Activated CD4-positive, alpha-beta T cell treated with anti-CD3 and anti-CD28 coated beads for 1 hour (primary cell): ENCODE data around the gene CENPP.

Experiments used
- DNase-seq: peaks from one replicate; pipeline ENCODE4 v3.0.0-alpha.2; 2020

Gene CENPP

GRCh38 chr9:92315456-92315855 is 10.3 kb upstream of the CENPP start:
- no peak for DNase-seq

GRCh38 chr9:92324431-92324830 is 1.3 kb upstream of the CENPP start:
- no peak for DNase-seq

- DNase-seq: no peak
Observed at GRCh38 chr9:92324889-92325268, 874 bp upstream of the CENPP start.

- DNase-seq: no peak
Observed at GRCh38 chr9:92325991-92326500, 293 bp downstream of the CENPP start.

GRCh38 chr9:92327283-92327850 is 1.6 kb downstream of the CENPP start:
- no peak for DNase-seq

GRCh38 chr9:92328225-92328624 is 2.5 kb downstream of the CENPP start:
- no peak for DNase-seq

DNA sequence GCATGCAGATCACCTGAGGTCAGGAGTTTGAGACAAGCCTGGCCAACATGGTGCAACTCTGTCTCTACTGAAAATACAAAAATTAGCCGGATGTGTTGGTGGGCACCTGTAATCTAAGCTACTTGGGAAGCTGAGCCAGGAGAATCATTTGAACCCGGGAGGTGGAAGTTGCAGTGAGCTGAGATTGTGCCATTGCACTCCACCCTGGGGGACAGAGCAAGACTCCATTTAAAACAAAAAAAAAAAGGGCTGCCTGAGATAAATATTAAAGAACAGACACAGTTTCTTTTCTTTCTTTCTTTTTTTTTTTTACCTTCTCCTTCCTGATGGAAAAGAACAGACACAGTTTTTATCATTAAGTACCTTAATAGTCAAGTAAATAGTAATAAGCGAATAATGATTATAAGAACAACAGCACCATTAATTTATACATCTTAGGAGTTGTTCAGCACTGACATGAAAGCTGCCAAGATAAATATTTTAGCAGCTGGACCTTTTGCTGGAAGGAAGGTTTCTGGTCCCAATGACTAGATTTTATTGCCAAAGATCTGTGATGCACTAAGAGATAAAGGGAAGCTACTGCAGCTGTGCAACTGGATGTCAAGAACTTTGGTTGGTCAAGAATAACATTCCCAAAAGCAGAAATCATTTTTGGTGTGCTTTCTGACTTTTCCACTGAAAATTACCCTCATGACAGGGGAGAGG is 7.0 kb downstream of the CENPP start:
- no peak for DNase-seq

DNA sequence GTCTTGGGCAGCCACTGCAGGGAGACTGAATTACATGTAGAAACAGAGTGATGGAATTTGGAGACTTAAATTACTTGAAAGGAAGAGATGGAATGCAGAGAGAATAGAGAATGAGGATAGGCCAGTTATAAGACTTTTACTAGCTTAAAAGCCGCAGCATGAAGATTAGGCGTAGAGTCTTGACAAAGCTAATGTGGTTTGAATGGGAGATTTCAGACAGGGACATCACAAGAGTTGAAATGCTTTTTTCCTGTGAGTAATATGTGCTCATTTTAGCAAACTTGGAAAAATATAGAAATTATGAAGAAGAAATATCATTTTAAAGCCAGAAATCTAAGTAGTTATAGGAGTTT is 7.5 kb downstream of the CENPP start:
- DNase-seq: no peak

DNA sequence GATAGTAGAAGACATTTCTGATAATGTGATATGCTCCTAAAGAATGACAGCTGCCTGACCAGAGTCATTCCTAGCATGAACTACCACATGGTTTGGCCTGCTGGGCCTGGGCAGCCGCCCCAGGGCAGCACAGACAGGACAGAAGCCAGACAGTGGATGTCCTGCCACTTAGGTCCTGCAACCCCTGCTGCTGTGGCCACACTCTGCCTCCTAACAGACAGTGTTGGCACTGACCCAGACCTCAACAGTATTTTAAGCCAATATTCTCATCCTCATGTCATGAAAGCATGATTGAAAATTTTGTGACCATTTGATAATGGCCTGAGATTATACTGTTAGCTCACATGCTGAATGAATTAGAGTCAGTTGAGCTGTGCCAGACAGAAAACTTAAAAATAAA is 15.8 kb downstream of the CENPP start:
- DNase-seq: no peak

GRCh38 chr9:92342825-92343488 is 17.2 kb downstream of the CENPP start:
- no peak for DNase-seq

DNA sequence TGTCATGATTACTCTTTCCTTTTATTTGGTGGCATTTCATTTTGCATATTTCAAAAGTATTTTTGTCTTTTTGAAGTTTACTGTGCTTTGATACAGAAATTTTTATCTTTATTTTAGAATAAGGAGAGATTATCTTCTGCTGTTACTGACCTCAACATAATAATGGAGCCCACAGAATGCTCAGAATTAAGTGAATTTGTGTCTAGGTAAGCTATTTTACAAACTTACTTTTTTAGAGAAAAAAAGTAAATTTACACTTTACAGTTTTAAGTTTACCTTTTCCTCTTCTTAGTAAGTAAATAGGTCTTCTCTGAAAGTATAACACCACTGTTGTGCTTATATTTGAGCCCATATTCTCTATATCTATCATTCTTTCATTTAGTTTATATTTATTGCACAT is 19.8 kb downstream of the CENPP start:
- no peak for DNase-seq

- no peak for DNase-seq
Observed at GRCh38 chr9:92349771-92350739, 24.3 kb downstream of the CENPP start.

DNA sequence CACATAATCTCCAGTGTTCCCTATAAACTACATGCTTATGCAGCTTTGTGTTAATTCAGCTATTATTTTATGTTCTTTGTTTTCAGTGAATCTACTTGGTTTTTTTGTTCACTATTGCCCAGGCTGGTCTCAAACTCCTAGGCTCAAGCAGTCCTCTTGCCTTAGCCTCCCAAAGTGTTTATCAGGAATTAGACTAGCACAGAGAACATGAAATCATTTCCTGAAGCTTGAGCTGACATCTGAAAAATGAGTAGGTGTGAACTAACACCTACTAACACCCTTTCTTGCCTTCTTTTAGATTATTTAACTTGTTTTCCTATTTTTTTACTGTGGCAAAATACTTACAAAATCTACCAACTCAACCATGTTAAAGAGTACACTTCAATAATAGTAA is 25.0 kb downstream of the CENPP start:
- DNase-seq: no peak

DNA sequence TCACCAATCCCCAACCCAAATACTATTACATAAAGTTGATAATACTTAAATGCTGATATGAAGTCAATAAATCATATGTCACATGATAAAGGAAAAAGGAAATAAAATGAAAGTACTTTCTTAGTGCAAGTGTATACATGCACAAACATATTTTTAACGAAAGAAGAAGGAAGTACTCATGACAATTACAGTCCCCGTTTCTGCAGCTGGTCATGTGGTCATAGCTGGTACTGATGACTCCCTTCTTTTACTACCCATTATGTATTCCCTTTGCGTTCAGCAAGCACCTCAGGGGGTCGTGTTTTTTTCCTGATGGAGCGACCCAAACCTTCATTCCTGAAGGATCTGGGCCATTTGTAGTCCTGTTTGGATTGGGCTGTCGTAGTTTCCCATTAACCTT is 27.3 kb downstream of the CENPP start:
- DNase-seq: no peak

- no peak for DNase-seq
Observed at GRCh38 chr9:92359394-92359995, 33.7 kb downstream of the CENPP start.

- no peak for DNase-seq
Observed at GRCh38 chr9:92360083-92360482, 34.3 kb downstream of the CENPP start.

- no peak for DNase-seq
Observed at GRCh38 chr9:92369075-92369474, 43.3 kb downstream of the CENPP start.

GRCh38 chr9:92373167-92373566 is 47.4 kb downstream of the CENPP start:
- DNase-seq: no peak

DNA sequence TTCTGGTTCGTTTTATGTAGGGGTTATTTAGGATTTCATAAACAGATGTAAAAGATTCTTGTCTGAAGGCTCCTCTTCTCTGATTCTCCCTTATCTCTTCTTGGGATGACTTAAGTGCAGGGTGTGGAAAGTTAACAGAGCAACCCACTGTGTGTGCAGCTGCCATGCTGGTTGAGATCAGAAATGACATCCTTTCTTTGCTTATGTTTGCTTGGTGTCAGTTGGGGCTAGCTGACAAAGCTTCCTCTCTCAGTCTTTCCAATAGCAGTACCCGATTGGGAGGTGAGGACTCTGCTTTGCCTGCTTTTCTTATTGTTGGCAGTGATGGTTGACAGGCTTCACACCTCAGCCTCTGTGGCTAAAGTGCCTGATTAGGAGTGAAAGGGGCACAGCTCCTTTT is 52.1 kb downstream of the CENPP start:
- DNase-seq: no peak

- DNase-seq: no peak
Observed at GRCh38 chr9:92378865-92379560, 53.3 kb downstream of the CENPP start.

DNA sequence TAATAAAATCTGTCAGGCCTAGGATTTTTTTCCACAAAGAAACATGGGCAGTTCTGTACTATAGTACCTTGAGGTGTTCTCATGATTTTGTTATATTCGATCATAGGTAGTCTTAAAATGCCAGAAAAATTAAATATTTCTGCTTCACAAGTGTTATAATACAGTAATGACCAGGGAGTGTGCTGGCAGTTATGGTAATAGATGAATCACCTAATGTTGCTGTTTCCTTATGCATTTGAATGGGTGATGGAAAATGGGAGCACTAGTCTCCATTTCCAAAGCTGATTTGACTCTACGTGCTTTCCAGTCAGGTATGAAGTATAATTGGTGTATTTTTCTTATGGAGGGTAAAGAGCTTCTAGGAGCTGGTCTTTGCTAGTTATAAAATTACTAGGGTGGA is 54.9 kb downstream of the CENPP start:
- DNase-seq: no peak

DNA sequence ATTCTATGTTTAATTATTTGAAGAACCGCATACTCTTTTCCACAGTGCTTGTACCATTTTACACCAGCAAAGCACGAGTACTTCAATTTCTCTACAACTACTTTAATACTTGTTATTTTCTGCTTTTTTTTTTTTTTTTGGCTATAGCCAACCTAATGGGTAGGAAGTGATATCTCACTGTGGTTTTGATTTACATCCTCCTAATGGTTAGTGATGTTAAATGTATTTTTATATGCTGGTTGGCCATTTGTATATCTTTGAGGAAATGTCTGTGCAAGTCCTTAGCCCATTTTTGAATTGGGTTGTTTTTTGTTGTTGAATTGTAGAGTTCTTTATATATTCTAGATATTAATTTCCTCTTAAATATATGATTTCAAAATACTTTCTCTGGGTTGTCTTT is 56.0 kb downstream of the CENPP start:
- DNase-seq: no peak
